HepG2 (cell line): ENCODE measurements around the gene TGFBI. TPM values are rescaled to one million over a fixed set of nuclear protein-coding genes. Genes with fewer than 3 reads are reported as not detected.

Experiments used
- KLF12 ChIP-seq: sonication (generic); formaldehyde crosslinking; IDR thresholded peaks from 2 replicates; pipeline ENCODE4 v1.4.0; 2020; ENCODE audit warnings: missing genetic modification reagents, borderline replicate concordance
- MED8 ChIP-seq: sonication (generic); formaldehyde crosslinking; IDR thresholded peaks from 2 replicates; pipeline ENCODE4 v1.8.1; 2023; ENCODE audit warnings: mild to moderate bottlenecking, missing genetic modification reagents; ENCODE audit not compliant: insufficient replicate concordance
- SRY ChIP-seq: sonication (generic); formaldehyde crosslinking; IDR thresholded peaks from 2 replicates; pipeline ENCODE4 v1.8.0; 2022; ENCODE audit warnings: mild to moderate bottlenecking, missing genetic modification reagents
- ZFP36L2 ChIP-seq: sonication (generic); formaldehyde crosslinking; IDR thresholded peaks from 2 replicates; pipeline ENCODE4 v1.4.0; 2020; ENCODE audit warnings: missing genetic modification reagents
- ZSCAN5A ChIP-seq: sonication (generic); formaldehyde crosslinking; IDR thresholded peaks from 2 replicates; pipeline ENCODE4 v1.8.0; 2022; ENCODE audit warnings: mild to moderate bottlenecking, missing genetic modification reagents, borderline replicate concordance
- polyA plus RNA-seq, 8 experiments: library from polyadenylated mRNA; depleted of rRNA in 3 of 8; stranded (reverse) in 7 of 8; unstranded in 1 of 8; fragments of >200 nt; fragmentation: Illumina TruSeq in 4 of 8; extraction: Trizol in 4 of 8; gene quantifications; 2 replicates each; pipeline versions ENCODE4 v1.2.1 to v1.2.3, GENCODE V29; 2011 to 2016; ENCODE audit warnings: low read depth in 4 of 8, missing spikeins in 1 of 8, mixed read lengths in 1 of 8; ENCODE audit not compliant: insufficient read depth in 1 of 8
- total RNA-seq, 5 experiments: library from RNA; depleted of rRNA; stranded (reverse); fragments of >200 nt; fragmentation: Illumina TruSeq; extraction: Trizol; gene quantifications; 2 replicates each; pipeline ENCODE4 v1.2.3, GENCODE V29; 2016; ENCODE audit warnings: low read depth in 1 of 5
- TF ChIP-seq, protein P1 (sequence below): sonication (generic); formaldehyde crosslinking; IDR thresholded peaks from 2 replicates; pipeline ENCODE4 v1.4.0; 2020; ENCODE audit warnings: missing genetic modification reagents
- TF ChIP-seq, protein P2 (sequence below): sonication (generic); formaldehyde crosslinking; IDR thresholded peaks from 2 replicates; pipeline ENCODE4 v1.5.0; 2020; ENCODE audit warnings: mild to moderate bottlenecking, missing genetic modification reagents
- TF ChIP-seq, protein P3 (sequence below), 2 experiments: sonication (generic) in 1 of 2; formaldehyde crosslinking in 1 of 2; IDR thresholded peaks; 2 replicates each; pipeline versions ENCODE4 v1.6.1 to v1.9.0; 2014 to 2022; ENCODE audit warnings: antibody characterized with exemption in 1 of 2, borderline replicate concordance in 1 of 2, inconsistent platforms in 1 of 2, low read depth in 1 of 2, missing genetic modification reagents in 1 of 2

TGFBI gene
- total and polyA plus RNA-seq, 2 of the 13 experiments (the other 11 are each of a cell fraction or from before 2014, with no cell fraction given): 275 to 457 TPM

DNA sequence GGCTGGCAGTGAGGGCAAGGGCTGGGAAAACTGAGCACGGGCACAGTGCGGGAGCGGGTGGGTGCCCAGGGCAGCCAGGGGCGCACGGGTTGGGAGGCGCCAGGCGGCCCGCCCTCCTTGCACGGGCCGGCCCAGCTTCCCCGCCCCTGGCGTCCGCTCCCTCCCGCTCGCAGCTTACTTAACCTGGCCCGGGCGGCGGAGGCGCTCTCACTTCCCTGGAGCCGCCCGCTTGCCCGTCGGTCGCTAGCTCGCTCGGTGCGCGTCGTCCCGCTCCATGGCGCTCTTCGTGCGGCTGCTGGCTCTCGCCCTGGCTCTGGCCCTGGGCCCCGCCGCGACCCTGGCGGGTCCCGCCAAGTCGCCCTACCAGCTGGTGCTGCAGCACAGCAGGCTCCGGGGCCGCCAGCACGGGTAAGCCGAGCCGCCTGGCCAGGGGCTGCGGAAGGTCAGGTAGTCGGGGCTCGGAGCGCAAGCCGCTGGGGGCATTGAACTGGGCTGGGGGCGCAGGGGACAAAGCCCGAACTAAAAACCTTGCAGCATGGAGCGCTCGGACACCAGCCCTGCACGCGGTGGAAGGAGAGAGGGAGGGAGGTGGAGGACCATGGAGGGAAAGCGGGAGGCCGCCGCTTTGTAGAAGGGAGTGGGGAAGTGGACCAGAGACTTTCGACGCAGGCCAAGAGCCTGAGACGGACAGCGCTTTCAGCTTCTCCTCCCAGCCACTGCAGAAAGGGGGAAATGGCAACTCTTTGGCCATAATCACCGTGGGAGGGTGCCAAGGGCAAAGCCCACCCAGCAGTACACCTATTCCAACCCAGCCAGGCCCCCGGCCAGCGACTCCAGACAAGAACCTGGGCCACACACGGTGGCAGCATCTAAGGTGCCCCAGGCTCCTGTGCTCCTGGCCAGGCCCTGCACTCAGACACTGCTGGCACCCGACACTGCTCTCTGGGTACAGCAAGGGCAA, at the start of gene TGFBI (continued):
- TF ChIP-seq, protein P1, sequence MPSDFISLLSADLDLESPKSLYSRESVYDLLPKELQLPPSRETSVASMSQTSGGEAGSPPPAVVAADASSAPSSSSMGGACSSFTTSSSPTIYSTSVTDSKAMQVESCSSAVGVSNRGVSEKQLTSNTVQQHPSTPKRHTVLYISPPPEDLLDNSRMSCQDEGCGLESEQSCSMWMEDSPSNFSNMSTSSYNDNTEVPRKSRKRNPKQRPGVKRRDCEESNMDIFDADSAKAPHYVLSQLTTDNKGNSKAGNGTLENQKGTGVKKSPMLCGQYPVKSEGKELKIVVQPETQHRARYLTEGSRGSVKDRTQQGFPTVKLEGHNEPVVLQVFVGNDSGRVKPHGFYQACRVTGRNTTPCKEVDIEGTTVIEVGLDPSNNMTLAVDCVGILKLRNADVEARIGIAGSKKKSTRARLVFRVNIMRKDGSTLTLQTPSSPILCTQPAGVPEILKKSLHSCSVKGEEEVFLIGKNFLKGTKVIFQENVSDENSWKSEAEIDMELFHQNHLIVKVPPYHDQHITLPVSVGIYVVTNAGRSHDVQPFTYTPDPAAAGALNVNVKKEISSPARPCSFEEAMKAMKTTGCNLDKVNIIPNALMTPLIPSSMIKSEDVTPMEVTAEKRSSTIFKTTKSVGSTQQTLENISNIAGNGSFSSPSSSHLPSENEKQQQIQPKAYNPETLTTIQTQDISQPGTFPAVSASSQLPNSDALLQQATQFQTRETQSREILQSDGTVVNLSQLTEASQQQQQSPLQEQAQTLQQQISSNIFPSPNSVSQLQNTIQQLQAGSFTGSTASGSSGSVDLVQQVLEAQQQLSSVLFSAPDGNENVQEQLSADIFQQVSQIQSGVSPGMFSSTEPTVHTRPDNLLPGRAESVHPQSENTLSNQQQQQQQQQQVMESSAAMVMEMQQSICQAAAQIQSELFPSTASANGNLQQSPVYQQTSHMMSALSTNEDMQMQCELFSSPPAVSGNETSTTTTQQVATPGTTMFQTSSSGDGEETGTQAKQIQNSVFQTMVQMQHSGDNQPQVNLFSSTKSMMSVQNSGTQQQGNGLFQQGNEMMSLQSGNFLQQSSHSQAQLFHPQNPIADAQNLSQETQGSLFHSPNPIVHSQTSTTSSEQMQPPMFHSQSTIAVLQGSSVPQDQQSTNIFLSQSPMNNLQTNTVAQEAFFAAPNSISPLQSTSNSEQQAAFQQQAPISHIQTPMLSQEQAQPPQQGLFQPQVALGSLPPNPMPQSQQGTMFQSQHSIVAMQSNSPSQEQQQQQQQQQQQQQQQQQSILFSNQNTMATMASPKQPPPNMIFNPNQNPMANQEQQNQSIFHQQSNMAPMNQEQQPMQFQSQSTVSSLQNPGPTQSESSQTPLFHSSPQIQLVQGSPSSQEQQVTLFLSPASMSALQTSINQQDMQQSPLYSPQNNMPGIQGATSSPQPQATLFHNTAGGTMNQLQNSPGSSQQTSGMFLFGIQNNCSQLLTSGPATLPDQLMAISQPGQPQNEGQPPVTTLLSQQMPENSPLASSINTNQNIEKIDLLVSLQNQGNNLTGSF (CRISPR knock-in tag): peak; percentile 71; the same call in 1 of the 2 replicates
- TF ChIP-seq, protein P2, sequence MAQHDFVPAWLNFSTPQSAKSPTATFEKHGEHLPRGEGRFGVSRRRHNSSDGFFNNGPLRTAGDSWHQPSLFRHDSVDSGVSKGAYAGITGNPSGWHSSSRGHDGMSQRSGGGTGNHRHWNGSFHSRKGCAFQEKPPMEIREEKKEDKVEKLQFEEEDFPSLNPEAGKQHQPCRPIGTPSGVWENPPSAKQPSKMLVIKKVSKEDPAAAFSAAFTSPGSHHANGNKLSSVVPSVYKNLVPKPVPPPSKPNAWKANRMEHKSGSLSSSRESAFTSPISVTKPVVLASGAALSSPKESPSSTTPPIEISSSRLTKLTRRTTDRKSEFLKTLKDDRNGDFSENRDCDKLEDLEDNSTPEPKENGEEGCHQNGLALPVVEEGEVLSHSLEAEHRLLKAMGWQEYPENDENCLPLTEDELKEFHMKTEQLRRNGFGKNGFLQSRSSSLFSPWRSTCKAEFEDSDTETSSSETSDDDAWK (CRISPR knock-in tag): no peak
- TF ChIP-seq ZSCAN5A (CRISPR knock-in tag) (0 out of 2 replicates have a peak, but pooled peaks have one; percentile 75), SRY (CRISPR knock-in tag) (0 out of 2 replicates have a peak, but pooled peaks have one; percentile 60), ZFP36L2 (0 out of 2 replicates have a peak, but pooled peaks have one; percentile 28), MED8 (peak; percentile 70), KLF12 (CRISPR knock-in tag) (no peak)
- TF ChIP-seq, protein P3, sequence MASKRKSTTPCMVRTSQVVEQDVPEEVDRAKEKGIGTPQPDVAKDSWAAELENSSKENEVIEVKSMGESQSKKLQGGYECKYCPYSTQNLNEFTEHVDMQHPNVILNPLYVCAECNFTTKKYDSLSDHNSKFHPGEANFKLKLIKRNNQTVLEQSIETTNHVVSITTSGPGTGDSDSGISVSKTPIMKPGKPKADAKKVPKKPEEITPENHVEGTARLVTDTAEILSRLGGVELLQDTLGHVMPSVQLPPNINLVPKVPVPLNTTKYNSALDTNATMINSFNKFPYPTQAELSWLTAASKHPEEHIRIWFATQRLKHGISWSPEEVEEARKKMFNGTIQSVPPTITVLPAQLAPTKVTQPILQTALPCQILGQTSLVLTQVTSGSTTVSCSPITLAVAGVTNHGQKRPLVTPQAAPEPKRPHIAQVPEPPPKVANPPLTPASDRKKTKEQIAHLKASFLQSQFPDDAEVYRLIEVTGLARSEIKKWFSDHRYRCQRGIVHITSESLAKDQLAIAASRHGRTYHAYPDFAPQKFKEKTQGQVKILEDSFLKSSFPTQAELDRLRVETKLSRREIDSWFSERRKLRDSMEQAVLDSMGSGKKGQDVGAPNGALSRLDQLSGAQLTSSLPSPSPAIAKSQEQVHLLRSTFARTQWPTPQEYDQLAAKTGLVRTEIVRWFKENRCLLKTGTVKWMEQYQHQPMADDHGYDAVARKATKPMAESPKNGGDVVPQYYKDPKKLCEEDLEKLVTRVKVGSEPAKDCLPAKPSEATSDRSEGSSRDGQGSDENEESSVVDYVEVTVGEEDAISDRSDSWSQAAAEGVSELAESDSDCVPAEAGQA (IDR thresholded peaks at IDR 0.05; ENCODE audit: low read depth): no peak
- TF ChIP-seq, protein P3 (CRISPR knock-in tag; IDR thresholded peaks at IDR 0.05; ENCODE audit: borderline replicate concordance): peak; percentile 45; the same call in 1 of the 2 replicates
